ENCODE results near the gene CARD19.

CARD19 gene

GRCh38 chr9:93133681-93134014, 37.6 kb downstream of the CARD19 start:
- H3K27ac ChIP-seq = peak overlapping the region; percentile 94
- POLR2A ChIA-PET (ENCODE audit: low non-redundant PET) = interaction anchor here (0.5 to 1.1 kb wide), 5 partner anchors 9 to 134 kb away, joined by 3 to 6 read pairs (median 3); no protein-coding TSS in a partner anchor
- TF ChIP-seq CTCF (conservative IDR thresholded peaks at IDR 0.05; ENCODE audit: low read depth) = no peak
- CTCF ChIA-PET = interaction anchor here (0.7 to 1.6 kb wide), 4 partner anchors 10 to 26 kb away, joined by 4 to 8 read pairs (median 4); no protein-coding TSS in a partner anchor
- DNase-seq (ENCODE audit: low spot score) = peak; percentile 74

- peak within 1 kb of the TSS; percentile 94 for H3K27ac ChIP-seq
- POLR2A ChIA-PET (ENCODE audit: low non-redundant PET) = interaction anchor here (0.5 to 1.1 kb wide), 5 partner anchors 9 to 135 kb away, joined by 3 to 6 read pairs (median 3); no protein-coding TSS in a partner anchor
- CTCF ChIA-PET = interaction anchor here (0.7 to 1.6 kb wide), 4 partner anchors 9 to 27 kb away, joined by 4 to 8 read pairs (median 4); no protein-coding TSS in a partner anchor
- no peak for TF ChIP-seq CTCF (conservative IDR thresholded peaks at IDR 0.05; ENCODE audit: low read depth)
- DNase-seq (ENCODE audit: low spot score) = peak; percentile 94
These were observed 38.2 kb downstream of the CARD19 start, which contains the start of gene NINJ1 for GRCh38 chr9:93134015-93134739. Gene NINJ1, minus strand, starts transcription at chr9:93134251. Its CDS starts 34 bp downstream, at chr9:93134217.

GRCh38 chr9:93134740-93135444, 38.9 kb downstream of the CARD19 start:
- peak overlapping the region; percentile 94 for H3K27ac ChIP-seq
- ChIA-PET CTCF (interaction anchor here (0.6 to 1.3 kb wide), 2 partner anchors 17 to 25 kb away, joined by 3 to 8 read pairs; no protein-coding TSS in a partner anchor), POLR2A (ENCODE audit: low non-redundant PET) (interaction anchor here (0.6 to 0.8 kb wide), 2 partner anchors 15 to 1049 kb away, joined by 3 to 4 read pairs; no protein-coding TSS in a partner anchor)

GRCh38 chr9:93136011-93136440, 40.0 kb downstream of the CARD19 start:
- ChIA-PET CTCF (interaction anchor here (0.6 kb wide), 1 partner anchor 130 kb away, joined by 3 read pairs; no protein-coding TSS in a partner anchor), POLR2A (ENCODE audit: low non-redundant PET) (interaction anchor here (0.5 kb wide), 1 partner anchor 212 kb away, joined by 4 read pairs; no protein-coding TSS in a partner anchor)
- no peak for TF ChIP-seq CTCF (conservative IDR thresholded peaks at IDR 0.05; ENCODE audit: low read depth)
- DNase-seq (ENCODE audit: low spot score) = no peak
- peak overlapping the region; percentile 94 for H3K27ac ChIP-seq

More at GRCh38 chr9:93134740-93135444, 38.9 kb downstream of the CARD19 start:
- TF ChIP-seq CTCF (conservative IDR thresholded peaks at IDR 0.05; ENCODE audit: low read depth) = no peak
- no peak for DNase-seq (ENCODE audit: low spot score)

- POLR2A ChIA-PET (ENCODE audit: low non-redundant PET) = no interaction called here
- TF ChIP-seq CTCF (conservative IDR thresholded peaks at IDR 0.05; ENCODE audit: low read depth) = no peak
- DNase-seq (ENCODE audit: low spot score) = no peak
- CTCF ChIA-PET = interaction anchor here (0.6 to 1.0 kb wide), 4 partner anchors 10 to 683 kb away, joined by 3 to 4 read pairs (median 3); no protein-coding TSS in a partner anchor
- H3K27ac ChIP-seq = peak overlapping the region; percentile 94
These were observed 41.3 kb downstream of the CARD19 start for GRCh38 chr9:93137362-93137761.

- H3K27ac ChIP-seq = peak overlapping the region; percentile 94
- ChIA-PET POLR2A (ENCODE audit: low non-redundant PET) (no interaction called here), CTCF (interaction anchor here (1.0 to 1.4 kb wide), 2 partner anchors 18 to 135 kb away, joined by 4 read pairs; no protein-coding TSS in a partner anchor)
- no peak for DNase-seq (ENCODE audit: low spot score)
- TF ChIP-seq CTCF (conservative IDR thresholded peaks at IDR 0.05; ENCODE audit: low read depth) = no peak
These were observed 42.3 kb downstream of the CARD19 start for GRCh38 chr9:93138171-93138764.
